GM12878 (cell line): ENCODE data around the gene DYNC1I1. TPM values are rescaled to one million over a fixed set of nuclear protein-coding genes. Genes with fewer than 3 reads are reported as not detected.

Experiments used
- ATAC-seq: fragments of 200-7000 bp; cut with Tn5 transposase; 3 replicates; pipeline ENCODE4 v1.9.1; 2020; ENCODE audit warnings: mild to moderate bottlenecking, moderate library complexity
- BruUV-seq: library from RNA; stranded (reverse); fragments of 400-500 nt; replicated peaks from 2 replicates; lab custom pipeline; 2021; lab: Mats Ljungman, UMichigan
- CTCF ChIA-PET: fragments of 300-600 bp; sonication (Branson Sonifier 250); formaldehyde crosslinking; extraction: SDS; loops from one replicate; lab custom pipeline; 2021; ENCODE audit warnings: inconsistent platforms; lab: Yijun Ruan, JAX
- POLR2A ChIA-PET: fragments of 350-600 bp; formaldehyde crosslinking; extraction: SDS; loops from one replicate; lab custom pipeline; 2021; ENCODE audit warnings: inconsistent platforms; lab: Charles Lee
- RAD21 ChIA-PET: fragments of 300-600 bp; sonication (Branson Sonifier 250); formaldehyde crosslinking; loops from one replicate; lab custom pipeline; 2023; ENCODE audit warnings: antibody characterized with exemption; ENCODE audit not compliant: unreplicated experiment; lab: Charles Lee
- SMC1A ChIA-PET: fragments of 300-600 bp; sonication (Branson Sonifier 250); formaldehyde crosslinking; loops from one replicate; lab custom pipeline; 2023; ENCODE audit not compliant: unreplicated experiment, uncharacterized antibody; lab: Charles Lee
- DNase-seq: peaks from one replicate; pipeline ENCODE4 v3.0.0-alpha.2; 2011; ENCODE audit warnings: low read depth, low spot score
- FAIRE-seq: peaks from 3 replicates; lab custom pipeline; 2011; peaks lifted over from hg19 to GRCh38; lab: Jason Lieb, UNC
- H2AFZ ChIP-seq: 2 replicates; pipeline ENCODE4 v1.6.0; 2011; ENCODE audit warnings: low read depth, low read length, control low read depth; ENCODE audit not compliant: control insufficient read depth
- H3K27ac ChIP-seq: 2 replicates; pipeline ENCODE4 v1.5.1; 2011; ENCODE audit warnings: control low read depth; ENCODE audit not compliant: control insufficient read depth, insufficient read depth
- H3K27me3 ChIP-seq, 2 experiments: replicated peaks in 1 of 2; 2 replicates each; pipeline versions ENCODE4 v1.6.0 to v1.6.1; 2011; ENCODE audit warnings: low read length in 1 of 2; ENCODE audit not compliant: control insufficient read depth in 2 of 2, insufficient read depth in 2 of 2
- H3K36me3 ChIP-seq, 2 experiments: 2 replicates each; pipeline ENCODE4 v1.5.1; 2011; ENCODE audit warnings: low read length in 1 of 2; ENCODE audit not compliant: control insufficient read depth in 2 of 2, insufficient read depth in 2 of 2
- H3K4me1 ChIP-seq: 2 replicates; pipeline ENCODE4 v1.6.1; 2011; ENCODE audit warnings: mild to moderate bottlenecking, low read length, moderate library complexity, mixed read lengths; ENCODE audit not compliant: control insufficient read depth, insufficient read depth
- H3K4me2 ChIP-seq: 2 replicates; pipeline ENCODE4 v1.6.0; 2011; ENCODE audit warnings: control low read depth; ENCODE audit not compliant: control insufficient read depth, insufficient read depth
- H3K4me3 ChIP-seq: fragments of 200-600 bp; sonication (generic); 2 replicates; pipeline ENCODE4 v1.5.1; 2016
- H3K79me2 ChIP-seq: 2 replicates; pipeline ENCODE4 v1.6.0; 2011; ENCODE audit warnings: low read length; ENCODE audit not compliant: control insufficient read depth, insufficient read depth
- H3K9ac ChIP-seq: 2 replicates; pipeline ENCODE4 v1.8.0; 2011; ENCODE audit warnings: low read length, control low read depth, mixed read lengths; ENCODE audit not compliant: control insufficient read depth, insufficient read depth
- H3K9me3 ChIP-seq: replicated peaks from 3 replicates; pipeline ENCODE4 v1.5.1; 2011; ENCODE audit warnings: mild to moderate bottlenecking, low read length; ENCODE audit not compliant: control insufficient read depth, insufficient read depth
- H4K20me1 ChIP-seq: 2 replicates; pipeline ENCODE4 v1.6.0; 2011; ENCODE audit not compliant: control insufficient read depth, insufficient read depth
- CREB1 ChIP-seq: IDR thresholded peaks from 2 replicates; pipeline ENCODE4 v1.6.1; 2012; ENCODE audit warnings: low read depth, mild to moderate bottlenecking, inconsistent platforms
- HCFC1 ChIP-seq: fragments of 150-350 bp; IDR thresholded peaks from 2 replicates; pipeline ENCODE4 v1.6.1; 2014; ENCODE audit warnings: low read length
- HDAC6 ChIP-seq: fragments of 200-600 bp; sonication (generic); IDR thresholded peaks from one replicate; pipeline ENCODE4 v1.8.0; 2017; ENCODE audit warnings: antibody characterized with exemption; ENCODE audit not compliant: unreplicated experiment
- HSF1 ChIP-seq: fragments of 150-350 bp; IDR thresholded peaks from 2 replicates; pipeline ENCODE4 v1.6.1; 2014; ENCODE audit warnings: mild to moderate bottlenecking, low read depth, low read length
- MTA3 ChIP-seq: IDR thresholded peaks from 2 replicates; pipeline ENCODE4 v1.6.1; 2012; ENCODE audit warnings: low read length, inconsistent platforms, borderline replicate concordance
- NR2F1 ChIP-seq: fragments of 450-650 bp; conservative IDR thresholded peaks from 2 replicates; pipeline ENCODE4 v1.6.1; 2017; ENCODE audit warnings: mild to moderate bottlenecking
- RFX5 ChIP-seq: IDR thresholded peaks from 2 replicates; pipeline ENCODE4 v1.6.1; 2011; ENCODE audit warnings: low read depth, low read length, improper control_type of control experiment
- SMAD1 ChIP-seq: fragments of 450-650 bp; IDR thresholded peaks from 2 replicates; pipeline ENCODE4 v1.6.1; 2018; ENCODE audit warnings: mild to moderate bottlenecking, low read depth; ENCODE audit not compliant: partially characterized antibody
- SMC3 ChIP-seq: IDR thresholded peaks from 2 replicates; pipeline ENCODE4 v1.6.1; 2011; ENCODE audit warnings: low read length, improper control_type of control experiment, borderline replicate concordance
- SREBF1 ChIP-seq: IDR thresholded peaks from 2 replicates; pipeline ENCODE4 v1.6.1; 2012; ENCODE audit warnings: mild to moderate bottlenecking, low read length
- ZNF384 ChIP-seq: IDR thresholded peaks from 2 replicates; pipeline ENCODE4 v1.6.1; 2012; ENCODE audit warnings: low read depth, mild to moderate bottlenecking, low read length, improper control_type of control experiment, borderline replicate concordance
- in situ Hi-C: fragments of 300-500 bp; cut with MboI; formaldehyde crosslinking; loops from 9 replicates; pipeline ENCODE4 v1.14.3; 2018; ENCODE audit warnings: mixed read lengths
- intact Hi-C: fragments of 100-400 bp; cut with micrococcal nuclease; formaldehyde crosslinking; loops from one replicate; pipeline ENCODE4 v1.14.2; 2022; ENCODE audit not compliant: unreplicated experiment
- polyA plus RNA-seq, 11 experiments: library from polyadenylated mRNA; depleted of rRNA in 4 of 11; unstranded in 6 of 11; stranded (reverse) in 5 of 11; fragments of >200 nt; fragmentation: Nextera tagmentation in 4 of 11; fragmentation: Illumina TruSeq in 1 of 11; extraction: Ambion mirVana in 4 of 11; extraction: Trizol in 1 of 11; gene quantifications; 1 replicate in 1 of 11; 2 replicates in 10 of 11; pipeline versions ENCODE4 v1.2.1 to v1.2.3, GENCODE V29; 2011 to 2016; ENCODE audit warnings: inconsistent platforms in 2 of 11, missing spikeins in 2 of 11, low read depth in 1 of 11
- total RNA-seq, 4 experiments: library from RNA; depleted of rRNA in 3 of 4; stranded (reverse); fragments of >200 nt in 3 of 4; fragmentation: Illumina TruSeq in 1 of 4; extraction: Trizol in 1 of 4; gene quantifications; 2 replicates each; pipeline versions ENCODE4 v1.2.1 to v1.2.3, GENCODE V29; 2013 to 2021
- TF ChIP-seq, protein P1 (sequence below): fragments of 450-650 bp; IDR thresholded peaks from 2 replicates; pipeline ENCODE4 v1.6.1; 2018; ENCODE audit warnings: borderline replicate concordance, mild to moderate bottlenecking; ENCODE audit not compliant: partially characterized antibody

Gene DYNC1I1
- total and polyA plus RNA-seq, 10 of the 15 experiments (the other 5 are each of a cell fraction or from before 2014, with no cell fraction given), result 0.05 to 0.91 (median 0.14) TPM; not detected in 3

DNA sequence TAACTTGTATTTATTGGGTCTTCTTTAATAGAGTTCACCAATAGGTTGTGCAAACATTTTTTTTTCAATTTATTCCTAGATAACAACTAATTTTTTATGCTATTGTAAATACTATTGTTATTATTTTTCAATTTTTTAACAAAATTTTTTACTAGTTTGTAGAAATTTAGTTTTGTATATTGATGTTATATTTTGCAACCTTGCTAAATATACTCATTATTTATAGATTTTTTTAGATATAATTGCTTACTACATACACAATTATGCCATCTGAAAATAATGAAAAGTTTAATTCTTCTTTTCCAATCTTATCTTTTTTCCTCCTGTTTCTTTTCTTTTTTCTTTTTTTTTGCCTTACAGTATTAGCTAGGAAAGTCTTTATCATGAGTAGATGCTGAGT, 332.6 kb downstream of the DYNC1I1 start:
- FAIRE-seq (no peak), ATAC-seq (no peak), DNase-seq (no peak)
- intact Hi-C loops, result no loop called here
- no peak overlapping the region for H3K27ac ChIP-seq
- ChIA-PET POLR2A (no interaction called here), CTCF (no interaction called here), SMC1A (no interaction called here), RAD21 (no interaction called here)
- H2AFZ ChIP-seq, result no peak overlapping the region
- no TSS peak for BruUV-seq
- no peaks in the 10 kb centered on the region for H3K27me3 ChIP-seq
- no peaks in the 10 kb centered on the region for H3K79me2 ChIP-seq
- H3K9me3 ChIP-seq, result no peaks in the 10 kb centered on the region
- H3K36me3 ChIP-seq, result no peaks in the 10 kb centered on the region
- no peak overlapping the region for H3K9ac ChIP-seq
- H3K4me1 ChIP-seq, result no peaks in the 10 kb centered on the region
- H3K4me2 ChIP-seq, result no peak overlapping the region
- in situ Hi-C loops, result no loop called here
- H4K20me1 ChIP-seq, result no peaks in the 10 kb centered on the region
- H3K4me3 ChIP-seq, result no peak overlapping the region
- TF ChIP-seq, protein P1, sequence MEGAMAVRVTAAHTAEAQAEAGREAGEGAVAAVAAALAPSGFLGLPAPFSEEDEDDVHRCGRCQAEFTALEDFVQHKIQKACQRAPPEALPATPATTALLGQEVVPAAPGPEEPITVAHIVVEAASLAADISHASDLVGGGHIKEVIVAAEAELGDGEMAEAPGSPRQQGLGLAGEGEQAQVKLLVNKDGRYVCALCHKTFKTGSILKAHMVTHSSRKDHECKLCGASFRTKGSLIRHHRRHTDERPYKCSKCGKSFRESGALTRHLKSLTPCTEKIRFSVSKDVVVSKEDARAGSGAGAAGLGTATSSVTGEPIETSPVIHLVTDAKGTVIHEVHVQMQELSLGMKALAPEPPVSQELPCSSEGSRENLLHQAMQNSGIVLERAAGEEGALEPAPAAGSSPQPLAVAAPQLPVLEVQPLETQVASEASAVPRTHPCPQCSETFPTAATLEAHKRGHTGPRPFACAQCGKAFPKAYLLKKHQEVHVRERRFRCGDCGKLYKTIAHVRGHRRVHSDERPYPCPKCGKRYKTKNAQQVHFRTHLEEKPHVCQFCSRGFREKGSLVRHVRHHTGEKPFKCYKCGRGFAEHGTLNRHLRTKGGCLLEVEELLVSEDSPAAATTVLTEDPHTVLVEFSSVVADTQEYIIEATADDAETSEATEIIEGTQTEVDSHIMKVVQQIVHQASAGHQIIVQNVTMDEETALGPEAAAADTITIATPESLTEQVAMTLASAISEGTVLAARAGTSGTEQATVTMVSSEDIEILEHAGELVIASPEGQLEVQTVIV, result no peak
- no peak for TF ChIP-seq SMC3
- no peak for TF ChIP-seq HDAC6
- TF ChIP-seq SREBF1, result no peak
- TF ChIP-seq MTA3, result no peak
- TF ChIP-seq NR2F1, result no peak
- TF ChIP-seq SMAD1, result no peak
- no peak for TF ChIP-seq ZNF384
- no peak for TF ChIP-seq HSF1
- TF ChIP-seq HCFC1, result no peak
- TF ChIP-seq RFX5, result no peak
- no peak for TF ChIP-seq CREB1
